AG10803 (cell line): ENCODE measurements around the gene WTIP.
"Not testable (repeated sequence)": the region's sequence is repeated elsewhere in the genome, so short reads cannot be mapped to it uniquely, and the experiment has no call there.

Experiments
- DNase-seq: peaks from one replicate; pipeline ENCODE4 v3.0.0; 2010; ENCODE audit warnings: low read depth
- H3K4me3 ChIP-seq: 2 replicates; pipeline ENCODE4 v1.5.1; 2011; ENCODE audit warnings: mild to moderate bottlenecking, low read length, control low read depth
- CTCF ChIP-seq: conservative IDR thresholded peaks from 2 replicates; pipeline ENCODE4 v1.5.1; 2011; ENCODE audit warnings: mild to moderate bottlenecking, low read length, control low read depth, inconsistent platforms

The WTIP gene

GRCh38 chr19:34474233-34474989, 7.1 kb upstream of the WTIP start:
- DNase-seq: no peak
- no peak overlapping the region for H3K4me3 ChIP-seq

GRCh38 chr19:34475026-34475974, 6.3 kb upstream of the WTIP start:
- no peak overlapping the region for H3K4me3 ChIP-seq
- TF ChIP-seq CTCF: no peak
- peak; percentile 87 for DNase-seq

More at GRCh38 chr19:34474233-34474989, 7.1 kb upstream of the WTIP start:
- TF ChIP-seq CTCF: no peak

- TF ChIP-seq CTCF: no peak
- no peak overlapping the region for H3K4me3 ChIP-seq
- DNase-seq: no peak
These were observed 5.5 kb upstream of the WTIP start for GRCh38 chr19:34475975-34476594.

GRCh38 chr19:34478496-34478895, 3.1 kb upstream of the WTIP start:
- not testable (repeated sequence) for DNase-seq, H3K4me3 ChIP-seq

- H3K4me3 ChIP-seq: no peak overlapping the region
- no peak for DNase-seq
- TF ChIP-seq CTCF: no peak
These were observed 2.2 kb upstream of the WTIP start for GRCh38 chr19:34479396-34479795.

- TF ChIP-seq CTCF: no peak
- H3K4me3 ChIP-seq: no peak overlapping the region; the same call in 1 of the 2 replicates
- DNase-seq: no peak
These were observed 1.1 kb upstream of the WTIP start for GRCh38 chr19:34480491-34480890.

- TF ChIP-seq CTCF: no peak
- H3K4me3 ChIP-seq: peak overlapping the region; percentile 84
- no peak for DNase-seq
These were observed 362 bp downstream of the WTIP start for GRCh38 chr19:34481861-34482379.
